ENCODE results near the gene CLPTM1. TPM values are rescaled to one million over a fixed set of nuclear protein-coding genes. Genes with fewer than 3 reads are reported as not detected.
"Not testable (repeated sequence)": the region's sequence is repeated elsewhere in the genome, so short reads cannot be mapped to it uniquely, and the experiment has no call there.

The CLPTM1 gene
- total RNA-seq, 4 donors from 2014 or later: 95.7 to 156 (median 125) TPM

GRCh38 chr19:44961821-44962220, 6.6 kb downstream of the CLPTM1 start:
- peaks cover 0 to 65% (median 0%) of the 10 kb centered on the region in 3 donors for H3K36me3 ChIP-seq

GRCh38 chr19:44968118-44968517, 12.9 kb downstream of the CLPTM1 start:
- Histone ChIP-seq H3K27me3 (no peaks in the 10 kb centered on the region), H3K9me3 (no peaks in the 10 kb centered on the region), H3K4me1 (no peaks in the 10 kb centered on the region), H3K36me3 (peaks cover 0 to 79% (median 0%) of the 10 kb centered on the region in 3 donors), H3K4me3 (no peak overlapping the region), H3K27ac (no peak overlapping the region)
- no peak for DNase-seq
- TF ChIP-seq CTCF (IDR thresholded peaks at IDR 0.05) (no peak), POLR2A (IDR thresholded peaks at IDR 0.05) (no peak)

More at GRCh38 chr19:44961821-44962220, 6.6 kb downstream of the CLPTM1 start:
- TF ChIP-seq POLR2A (IDR thresholded peaks at IDR 0.05) (no peak), CTCF (IDR thresholded peaks at IDR 0.05) (no peak)
- peak overlapping the region in 2 of 4 donors; percentile 37 to 73 for H3K27ac ChIP-seq
- H3K9me3 ChIP-seq: no peaks in the 10 kb centered on the region
- no peak for DNase-seq
- H3K27me3 ChIP-seq: no peaks in the 10 kb centered on the region
- H3K4me1 ChIP-seq: peaks cover 0 to 21% (median 5%) of the 10 kb centered on the region in 4 donors
- no peak overlapping the region for H3K4me3 ChIP-seq

GRCh38 chr19:44968670-44969069, 13.5 kb downstream of the CLPTM1 start:
- Histone ChIP-seq H3K36me3 (peaks cover 0 to 80% (median 0%) of the 10 kb centered on the region in 3 donors), H3K4me1 (no peaks in the 10 kb centered on the region), H3K4me3 (no peak overlapping the region), H3K27ac (no peak overlapping the region), H3K27me3 (no peaks in the 10 kb centered on the region), H3K9me3 (no peaks in the 10 kb centered on the region)
- DNase-seq: no peak
- TF ChIP-seq CTCF (IDR thresholded peaks at IDR 0.05): no peak
- TF ChIP-seq POLR2A (IDR thresholded peaks at IDR 0.05): no peak

- no peak overlapping the region for H3K4me3 ChIP-seq
- DNase-seq: no peak
- H3K27me3 ChIP-seq: no peaks in the 10 kb centered on the region
- no peak overlapping the region for H3K27ac ChIP-seq
- peaks cover 0 to 80% (median 0%) of the 10 kb centered on the region in 3 donors for H3K36me3 ChIP-seq
- no peaks in the 10 kb centered on the region for H3K4me1 ChIP-seq
- no peaks in the 10 kb centered on the region for H3K9me3 ChIP-seq
- no peak for TF ChIP-seq CTCF (IDR thresholded peaks at IDR 0.05)
Measured at GRCh38 chr19:44969437-44969836, 14.3 kb downstream of the CLPTM1 start.

GRCh38 chr19:44971451-44971850, 16.3 kb downstream of the CLPTM1 start:
- not testable (repeated sequence) for H3K4me1 ChIP-seq, DNase-seq, H3K9me3 ChIP-seq, H3K27me3 ChIP-seq, H3K4me3 ChIP-seq, H3K27ac ChIP-seq
- H3K36me3 ChIP-seq: peaks cover 0 to 81% (median 0%) of the 10 kb centered on the region in 3 donors

- Histone ChIP-seq H3K27ac (no peak overlapping the region), H3K4me1 (no peaks in the 10 kb centered on the region), H3K36me3 (peaks cover 0 to 83% (median 0%) of the 10 kb centered on the region in 3 donors), H3K9me3 (no peaks in the 10 kb centered on the region), H3K4me3 (no peak overlapping the region), H3K27me3 (no peaks in the 10 kb centered on the region)
- TF ChIP-seq CTCF (IDR thresholded peaks at IDR 0.05): no peak
- TF ChIP-seq POLR2A (IDR thresholded peaks at IDR 0.05): no peak
- no peak for DNase-seq
Measured at GRCh38 chr19:44972802-44973201, 17.6 kb downstream of the CLPTM1 start.

Data from Peyer's patch (tissue), 4 donors.